ENCODE measurements around the gene FHAD1.

GRCh38 chr1:15357612-15358207 lies 110.7 kb downstream of the FHAD1 start:
- no peak for TF ChIP-seq TAF1 (conservative IDR thresholded peaks at IDR 0.05)
- no peak for TF ChIP-seq CTCF (IDR thresholded peaks at IDR 0.05; ENCODE audit: low read depth, low read length, missing input control)
- no peak for TF ChIP-seq REST (IDR thresholded peaks at IDR 0.05)
- TF ChIP-seq ATF3 (IDR thresholded peaks at IDR 0.05) = no peak
- TF ChIP-seq YY1 (IDR thresholded peaks at IDR 0.05) = no peak
- no peak for TF ChIP-seq EGR1 (IDR thresholded peaks at IDR 0.05; ENCODE audit: low read depth in 2 of 2)
- no peak for TF ChIP-seq HNF4G (IDR thresholded peaks at IDR 0.05)

Measured in liver (tissue), 3 donors.